GM19452 (cell line): Measurements from ENCODE around the gene NDUFA5.

ENCODE experiments used
- ATAC-seq: cut with Tn5 transposase; IDR thresholded peaks from one replicate; pipeline ENCODE4 v1.9.1; 2021; ENCODE audit not compliant: unreplicated experiment

The NDUFA5 gene

GRCh38 chr7:123557398-123558288 is at the start of gene NDUFA5:
Gene NDUFA5 (minus strand): TSS chr7:123557818. CDS start chr7:123557795, 23 bp downstream.
- peak; percentile 97 for ATAC-seq

GRCh38 chr7:123604739-123605138 is 47.1 kb upstream of the NDUFA5 start:
- no peak for ATAC-seq

- no peak for ATAC-seq
Measured at GRCh38 chr7:123602648-123603047, 45.0 kb upstream of the NDUFA5 start.

DNA sequence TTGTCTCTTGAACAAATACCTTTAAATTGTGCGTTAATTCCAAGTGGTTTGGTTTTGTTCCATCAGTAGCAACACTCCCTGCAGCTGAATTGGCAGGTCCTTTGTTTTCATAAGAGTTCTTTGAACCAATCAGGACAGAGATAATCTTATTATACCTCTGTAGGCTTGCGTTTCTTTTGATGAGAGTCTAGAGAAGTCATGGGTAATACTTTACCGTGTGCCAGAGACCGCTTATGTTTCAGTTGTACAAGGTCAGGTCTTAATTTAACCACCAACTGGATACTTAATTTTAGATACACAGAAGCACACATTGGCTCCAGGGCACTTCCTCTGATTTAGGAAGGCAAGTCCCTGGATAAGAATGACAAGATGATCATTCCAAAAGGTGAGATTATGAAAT is 43.9 kb upstream of the NDUFA5 start, which contains the start of gene ASB15:
Gene ASB15, plus strand, starts transcription at position 292 of the 400 bp plus-strand sequence. CDS start 12,682 bp downstream, outside the sequence.
- ATAC-seq = no peak

DNA sequence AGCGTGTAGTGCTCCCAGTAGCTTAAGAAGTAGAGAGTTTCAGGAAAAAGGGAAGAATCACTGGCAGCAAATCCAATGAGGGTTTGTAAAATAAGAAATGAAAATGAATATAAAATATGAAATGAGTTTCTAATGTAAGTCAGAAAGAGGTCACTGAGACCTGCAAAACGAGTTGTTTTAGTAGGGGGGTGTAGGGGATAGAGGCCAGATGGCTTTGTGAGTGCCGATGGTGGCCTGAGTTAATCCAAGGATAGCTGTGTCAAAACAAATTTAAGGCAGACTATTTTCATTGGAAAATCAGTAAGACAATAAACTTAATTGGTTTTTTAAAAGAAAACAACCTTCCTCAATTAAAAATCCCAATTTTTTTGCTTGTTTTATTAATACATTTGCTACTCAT is 43.3 kb upstream of the NDUFA5 start:
- no peak for ATAC-seq

- no peak for ATAC-seq
Measured at GRCh38 chr7:123599766-123600165, 42.1 kb upstream of the NDUFA5 start.

- no peak for ATAC-seq
Measured at GRCh38 chr7:123598657-123599056, 41.0 kb upstream of the NDUFA5 start.

DNA sequence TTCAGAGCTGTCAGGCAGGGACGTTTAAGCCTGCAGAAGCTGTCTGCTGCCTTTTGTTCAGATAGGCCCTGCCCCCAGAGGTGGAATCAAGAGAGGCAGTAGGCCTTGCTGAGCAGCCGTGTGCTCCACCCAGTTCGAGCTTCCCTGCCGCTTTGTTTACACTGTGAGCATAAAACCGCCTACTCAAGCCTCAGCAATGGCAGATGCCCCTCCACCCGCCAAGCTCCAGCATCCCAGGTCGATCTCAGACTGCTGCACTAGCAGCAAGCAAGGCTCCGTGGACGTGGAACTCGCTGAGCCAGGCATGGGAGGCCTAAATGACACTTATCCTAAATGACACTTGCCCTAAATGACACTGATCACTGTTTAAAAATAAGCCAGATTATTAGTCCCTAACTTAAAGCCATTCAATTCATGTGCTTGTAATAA is 37.2 kb upstream of the NDUFA5 start:
- no peak for ATAC-seq

- no peak for ATAC-seq
Measured at GRCh38 chr7:123588376-123588775, 30.8 kb upstream of the NDUFA5 start.

- no peak for ATAC-seq
Measured at GRCh38 chr7:123583821-123584220, 26.2 kb upstream of the NDUFA5 start.

- ATAC-seq = peak; percentile 10
Measured at GRCh38 chr7:123581162-123581459, 23.5 kb upstream of the NDUFA5 start.

GRCh38 chr7:123580406-123581161 is 23.0 kb upstream of the NDUFA5 start:
- ATAC-seq = peak; percentile 67

- ATAC-seq = no peak
Measured at GRCh38 chr7:123579416-123579815, 21.8 kb upstream of the NDUFA5 start.

DNA sequence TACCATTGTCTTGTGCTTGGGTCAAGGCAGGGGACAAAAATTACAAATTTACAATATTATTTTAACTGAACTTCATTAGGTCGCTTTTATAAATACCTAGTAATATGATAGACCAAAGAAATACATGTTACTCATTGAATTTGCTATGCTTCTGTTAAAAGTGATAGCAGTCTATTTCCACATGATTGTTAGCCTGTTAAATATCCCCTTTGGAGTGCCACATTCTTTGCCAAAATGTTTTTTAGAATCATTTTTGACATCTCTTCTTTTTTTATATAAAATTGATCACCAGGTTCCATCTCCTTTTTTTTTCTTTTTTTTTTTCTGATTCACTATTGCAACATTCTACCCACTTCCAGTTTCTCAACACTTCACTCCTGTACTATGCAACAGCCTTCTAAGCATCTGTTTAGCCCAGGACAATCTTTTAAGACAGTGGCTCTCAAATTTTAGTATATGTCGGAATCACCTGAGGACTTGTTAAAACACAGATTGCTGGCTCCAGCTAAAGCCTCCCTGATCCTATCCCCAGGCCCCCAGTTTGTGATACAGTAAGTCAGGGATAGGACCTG is 16.4 kb upstream of the NDUFA5 start:
- no peak for ATAC-seq

- no peak for ATAC-seq
Measured at GRCh38 chr7:123573341-123573740, 15.7 kb upstream of the NDUFA5 start.

GRCh38 chr7:123571684-123572083 is 14.1 kb upstream of the NDUFA5 start:
- no peak for ATAC-seq

- no peak for ATAC-seq
Measured at GRCh38 chr7:123571187-123571586, 13.6 kb upstream of the NDUFA5 start.

- no peak for ATAC-seq
Measured at GRCh38 chr7:123570390-123571182, 13.0 kb upstream of the NDUFA5 start.

GRCh38 chr7:123569352-123570010 is 11.9 kb upstream of the NDUFA5 start:
- ATAC-seq = no peak

DNA sequence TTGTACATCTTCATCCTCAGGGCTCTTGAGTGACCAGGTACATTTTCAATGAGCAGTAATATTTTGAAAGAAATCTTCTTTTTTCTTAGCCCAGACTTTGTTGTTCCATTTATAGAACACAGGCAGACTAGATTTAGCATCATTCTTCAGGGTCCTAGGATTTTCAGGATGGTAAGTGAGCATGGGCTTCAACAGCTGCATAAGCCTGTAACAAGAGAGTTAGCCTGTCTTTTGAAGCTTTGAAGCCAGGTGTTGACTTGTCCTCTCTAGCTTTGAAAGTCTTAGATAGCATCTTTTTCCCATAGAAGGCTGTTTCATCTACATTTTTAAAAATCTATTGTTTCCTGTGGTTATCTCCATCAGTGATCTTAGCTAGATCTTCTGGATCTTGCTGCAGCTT is 4.5 kb upstream of the NDUFA5 start:
- ATAC-seq = no peak
